ENCODE data around the gene UBR4.

The UBR4 gene

DNA sequence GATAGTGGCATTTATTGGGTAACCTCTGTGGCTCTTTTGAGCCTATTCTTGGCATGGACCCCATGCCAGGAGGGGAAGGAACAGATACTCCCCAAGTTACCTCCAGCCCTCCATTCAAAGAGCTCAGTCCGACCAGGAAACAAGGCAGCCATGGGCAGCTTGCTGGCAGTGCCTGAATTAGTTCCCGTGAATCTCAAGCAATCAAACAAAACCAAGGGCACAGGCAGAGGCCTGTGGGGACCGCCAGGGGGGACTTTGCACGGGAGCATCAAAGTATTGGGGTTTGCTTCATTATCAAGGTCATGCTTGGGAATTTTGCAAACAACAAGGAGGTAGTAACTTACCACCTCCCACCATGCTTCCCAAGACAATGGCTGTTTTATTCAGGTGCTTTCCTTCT lies 172.4 kb downstream of the UBR4 start:
- no peak overlapping the region for H3K4me3 ChIP-seq (ENCODE audit: low read length in 2 of 2)
- no peak overlapping the region for H2BK12ac ChIP-seq (ENCODE audit: low read length)
- WGBS, 2 donors (ENCODE audit: extremely low coverage in 2 of 2, insufficient read length in 2 of 2, insufficient replicate concordance in 1 of 2), result no CpG with 5 or more reads among the region's 4 CpGs
- H2BK15ac ChIP-seq (ENCODE audit: low read length), result no peak overlapping the region
- no peak overlapping the region for H3K4ac ChIP-seq (ENCODE audit: low read length)
- no peak overlapping the region for H3K4me2 ChIP-seq (ENCODE audit: insufficient read depth, low read length, poor library complexity, severe bottlenecking)
- no peak overlapping the region for H3K14ac ChIP-seq (ENCODE audit: low read length)
- H3K36me3 ChIP-seq (replicated peaks in 1 of 2; ENCODE audit: control insufficient read depth in 2 of 2, insufficient read depth in 2 of 2, low read length in 2 of 2), result no peaks in the 10 kb centered on the region
- H2AFZ ChIP-seq (ENCODE audit: low read length), result no peak overlapping the region
- H4K91ac ChIP-seq (ENCODE audit: low read depth, low read length, poor library complexity), result no peak overlapping the region
- H4K8ac ChIP-seq (ENCODE audit: low read depth, low read length), result no peak overlapping the region
- H2BK5ac ChIP-seq (ENCODE audit: low read length), result no peak overlapping the region
- no peaks in the 10 kb centered on the region for H3K9me3 ChIP-seq (replicated peaks in 1 of 2; ENCODE audit: control insufficient read depth in 2 of 2, insufficient read depth in 1 of 2, low read depth in 1 of 2, low read length in 2 of 2)
- peak overlapping the region; percentile 18 for H3K23ac ChIP-seq (ENCODE audit: low read depth, low read length, poor library complexity)
- H3K27me3 ChIP-seq (ENCODE audit: control insufficient read depth in 3 of 3, insufficient read depth in 3 of 3, low read depth in 1 of 3, low read length in 3 of 3), result peaks cover 0 to 45% (median 0%) of the 10 kb centered on the region in 3 experiments
- no peak overlapping the region for H3K27ac ChIP-seq (replicated peaks; ENCODE audit: low read length)
- H2BK120ac ChIP-seq (ENCODE audit: low read depth, low read length), result peak overlapping the region; percentile 4
- no peaks in the 10 kb centered on the region for H3K79me1 ChIP-seq (ENCODE audit: low read depth, low read length)
- H3K4me1 ChIP-seq (ENCODE audit: control insufficient read depth in 2 of 2, insufficient read depth in 1 of 2, low read depth in 1 of 2, low read length in 2 of 2), result peaks cover 0 to 5% of the 10 kb centered on the region in 2 donors
- DNase-seq (ENCODE audit: low spot score), result no peak
- no peak overlapping the region for H3K18ac ChIP-seq (ENCODE audit: low read length)
- no peak overlapping the region for H3K9ac ChIP-seq (ENCODE audit: low read depth, low read length, poor library complexity)
- no peak overlapping the region for H2AK5ac ChIP-seq (ENCODE audit: low read depth, low read length)

DNA sequence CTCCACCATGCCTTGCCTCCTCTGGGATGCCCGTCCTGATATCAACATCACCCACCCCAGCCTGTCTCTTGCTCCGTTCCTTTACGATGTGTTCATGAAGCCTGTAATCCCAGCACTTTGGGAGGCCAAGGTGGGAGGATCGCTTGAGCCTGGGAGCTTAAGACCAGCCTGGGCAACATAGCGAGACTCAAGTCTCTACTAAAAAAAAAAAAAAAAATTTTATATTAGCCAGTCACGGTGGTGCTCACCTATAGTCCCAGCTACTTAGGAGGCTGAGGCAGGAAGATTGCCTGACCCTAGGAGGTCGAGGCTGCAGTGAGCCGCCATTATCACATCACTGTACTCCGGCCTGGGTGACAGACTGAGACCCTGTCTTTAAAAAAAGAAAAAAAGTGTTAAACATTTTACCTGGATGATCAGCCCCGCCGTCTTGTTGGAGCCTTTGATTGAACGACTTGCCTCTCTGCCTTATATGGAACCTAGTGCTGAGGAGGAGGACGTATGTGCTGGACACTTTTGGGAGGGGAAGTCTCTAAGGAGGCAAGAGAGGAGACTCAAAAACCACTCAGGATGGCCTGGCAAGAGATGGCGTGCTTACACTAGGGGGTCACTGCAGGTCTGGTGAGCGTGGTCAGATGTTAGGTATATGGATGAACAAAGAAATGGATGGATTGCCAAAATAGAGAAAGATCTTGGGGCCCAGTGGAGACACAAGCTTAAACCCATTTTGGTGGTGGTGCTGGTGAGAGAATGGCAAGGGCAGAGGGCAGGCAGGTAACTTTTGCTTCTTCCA lies 173.1 kb downstream of the UBR4 start:
- Histone ChIP-seq H3K4me3 (ENCODE audit: low read length in 2 of 2) (no peak overlapping the region), H2AK5ac (ENCODE audit: low read depth, low read length) (peak overlapping the region; percentile 20), H3K18ac (ENCODE audit: low read length) (peak overlapping the region; percentile 67), H3K9me3 (replicated peaks in 1 of 2; ENCODE audit: control insufficient read depth in 2 of 2, insufficient read depth in 1 of 2, low read depth in 1 of 2, low read length in 2 of 2) (no peaks in the 10 kb centered on the region), H4K91ac (ENCODE audit: low read depth, low read length, poor library complexity) (no peak overlapping the region), H3K4me1 (ENCODE audit: control insufficient read depth in 2 of 2, insufficient read depth in 1 of 2, low read depth in 1 of 2, low read length in 2 of 2) (peaks cover 0 to 5% of the 10 kb centered on the region in 2 donors), H3K14ac (ENCODE audit: low read length) (no peak overlapping the region), H3K79me1 (ENCODE audit: low read depth, low read length) (no peaks in the 10 kb centered on the region), H2BK5ac (ENCODE audit: low read length) (no peak overlapping the region), H3K4ac (ENCODE audit: low read length) (no peak overlapping the region), H3K9ac (ENCODE audit: low read depth, low read length, poor library complexity) (no peak overlapping the region), H3K36me3 (replicated peaks in 1 of 2; ENCODE audit: control insufficient read depth in 2 of 2, insufficient read depth in 2 of 2, low read length in 2 of 2) (no peaks in the 10 kb centered on the region), H2BK15ac (ENCODE audit: low read length) (no peak overlapping the region), H4K8ac (ENCODE audit: low read depth, low read length) (no peak overlapping the region), H2BK120ac (ENCODE audit: low read depth, low read length) (peak overlapping the region; percentile 52), H3K4me2 (ENCODE audit: insufficient read depth, low read length, poor library complexity, severe bottlenecking) (no peak overlapping the region), H2AFZ (ENCODE audit: low read length) (no peak overlapping the region), H3K23ac (ENCODE audit: low read depth, low read length, poor library complexity) (peak overlapping the region; percentile 76), H3K27me3 (ENCODE audit: control insufficient read depth in 3 of 3, insufficient read depth in 3 of 3, low read depth in 1 of 3, low read length in 3 of 3) (peaks cover 0 to 42% (median 0%) of the 10 kb centered on the region in 3 experiments), H3K27ac (replicated peaks; ENCODE audit: low read length) (no peak overlapping the region), H2BK12ac (ENCODE audit: low read length) (no peak overlapping the region)
- WGBS, 2 donors (ENCODE audit: extremely low coverage in 2 of 2, insufficient read length in 2 of 2, insufficient replicate concordance in 1 of 2), result no CpG with 5 or more reads among the region's 15 CpGs
- DNase-seq (ENCODE audit: low spot score), result no peak

DNA sequence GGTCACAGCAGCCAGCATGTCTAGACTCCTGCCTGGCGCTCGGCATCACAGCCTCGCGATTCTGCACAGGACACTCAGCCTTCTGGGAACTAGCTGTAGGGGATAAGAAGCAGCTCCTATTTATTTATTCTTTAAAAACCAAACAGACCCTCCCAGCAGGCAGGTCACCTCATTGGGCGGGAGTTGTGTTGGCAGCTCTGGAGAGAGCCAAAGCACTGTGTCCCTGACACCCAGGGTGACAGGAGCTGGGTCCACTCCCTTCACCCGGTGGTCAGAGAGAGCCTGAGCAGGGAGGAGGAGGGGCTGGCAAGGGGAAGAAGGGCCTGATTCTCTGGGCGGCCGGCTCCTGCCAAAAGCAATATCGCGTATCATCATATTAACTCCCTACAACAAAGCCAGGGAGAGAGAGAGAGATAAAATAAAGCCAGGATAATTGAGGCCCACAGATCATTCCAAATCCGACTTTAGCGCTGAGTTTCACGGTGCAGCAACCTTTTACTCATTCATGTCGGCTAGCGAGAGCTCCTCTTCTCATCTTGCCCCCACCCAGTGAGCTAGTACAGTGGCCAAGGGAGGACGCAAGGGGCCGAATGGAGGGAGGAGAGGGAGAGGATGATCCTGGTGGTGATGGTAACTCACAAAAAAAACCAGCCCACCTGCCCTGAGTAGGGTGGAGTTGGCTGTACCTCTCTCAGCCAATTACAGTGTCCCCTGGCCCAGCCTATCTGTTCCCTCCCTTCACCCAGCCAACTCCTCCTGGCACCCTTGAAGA lies 173.8 kb downstream of the UBR4 start:
- Histone ChIP-seq H3K9me3 (replicated peaks in 1 of 2; ENCODE audit: control insufficient read depth in 2 of 2, insufficient read depth in 1 of 2, low read depth in 1 of 2, low read length in 2 of 2) (no peaks in the 10 kb centered on the region), H3K9ac (ENCODE audit: low read depth, low read length, poor library complexity) (no peak overlapping the region), H2BK15ac (ENCODE audit: low read length) (no peak overlapping the region), H3K14ac (ENCODE audit: low read length) (no peak overlapping the region), H3K27ac (replicated peaks; ENCODE audit: low read length) (no peak overlapping the region), H3K23ac (ENCODE audit: low read depth, low read length, poor library complexity) (peak overlapping the region; percentile 76), H3K79me1 (ENCODE audit: low read depth, low read length) (no peaks in the 10 kb centered on the region), H2BK5ac (ENCODE audit: low read length) (no peak overlapping the region), H3K4me1 (ENCODE audit: control insufficient read depth in 2 of 2, insufficient read depth in 1 of 2, low read depth in 1 of 2, low read length in 2 of 2) (peaks cover 0 to 5% of the 10 kb centered on the region in 2 donors), H3K36me3 (replicated peaks in 1 of 2; ENCODE audit: control insufficient read depth in 2 of 2, insufficient read depth in 2 of 2, low read length in 2 of 2) (no peaks in the 10 kb centered on the region), H2BK120ac (ENCODE audit: low read depth, low read length) (peak overlapping the region; percentile 52), H4K8ac (ENCODE audit: low read depth, low read length) (no peak overlapping the region), H2AK5ac (ENCODE audit: low read depth, low read length) (peak overlapping the region; percentile 20), H2BK12ac (ENCODE audit: low read length) (no peak overlapping the region), H4K91ac (ENCODE audit: low read depth, low read length, poor library complexity) (no peak overlapping the region), H3K4me3 (ENCODE audit: low read length in 2 of 2) (no peak overlapping the region), H3K4ac (ENCODE audit: low read length) (no peak overlapping the region), H3K4me2 (ENCODE audit: insufficient read depth, low read length, poor library complexity, severe bottlenecking) (no peak overlapping the region), H3K27me3 (ENCODE audit: control insufficient read depth in 3 of 3, insufficient read depth in 3 of 3, low read depth in 1 of 3, low read length in 3 of 3) (peaks cover 0 to 39% (median 0%) of the 10 kb centered on the region in 3 experiments), H3K18ac (ENCODE audit: low read length) (peak overlapping the region; percentile 67), H2AFZ (ENCODE audit: low read length) (no peak overlapping the region)
- no peak for DNase-seq (ENCODE audit: low spot score)
- no CpG with 5 or more reads among the region's 17 CpGs for WGBS, 2 donors (ENCODE audit: extremely low coverage in 2 of 2, insufficient read length in 2 of 2, insufficient replicate concordance in 1 of 2)

All from neuronal stem cell (in vitro differentiated cells).